ENCODE results near the gene TNFAIP8L1. TPM values are rescaled to one million over a fixed set of nuclear protein-coding genes. Genes with fewer than 3 reads are reported as not detected.

Gene TNFAIP8L1
- total and polyA plus RNA-seq, 2 experiments from 2014 or later = 13.6 to 14.3 TPM

- no peaks in the 10 kb centered on the region for H3K36me3 ChIP-seq (replicated peaks; ENCODE audit: insufficient read depth, low read depth)
- no peak for DNase-seq (ENCODE audit: low spot score)
Measured at GRCh38 chr19:4662020-4662695, 22.8 kb downstream of the TNFAIP8L1 start.

DNA sequence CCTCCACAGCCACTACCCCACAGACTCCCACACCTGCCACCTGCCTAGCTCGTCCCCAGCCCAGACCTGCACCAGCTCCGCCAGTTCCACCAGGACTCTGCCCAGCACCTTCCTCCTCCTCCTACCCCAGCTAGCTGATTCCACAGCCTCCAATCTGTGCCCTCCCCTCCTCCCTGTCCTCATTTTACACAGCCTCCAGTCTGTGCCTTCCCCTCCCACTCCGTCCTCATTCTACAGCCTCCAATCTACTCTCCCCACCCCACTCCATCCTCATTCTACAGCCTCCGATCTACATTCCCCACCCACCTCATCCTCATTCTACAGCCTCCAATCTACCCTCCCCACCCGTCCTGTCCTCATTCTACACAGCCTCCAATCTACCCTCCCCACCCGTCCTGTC lies 23.5 kb downstream of the TNFAIP8L1 start:
- TF ChIP-seq EZH2 (IDR thresholded peaks at IDR 0.05; ENCODE audit: borderline replicate concordance) (no peak), EZH2phosphoT487 (IDR thresholded peaks at IDR 0.05; ENCODE audit: low read depth, severe bottlenecking, unreplicated experiment) (no peak), CTCF (IDR thresholded peaks at IDR 0.05; ENCODE audit: poor library complexity) (no peak)
- Histone ChIP-seq H2AFZ (no peak overlapping the region), H3K4me2 (no peak overlapping the region), H3K79me2 (peaks cover 11% of the 10 kb centered on the region), H3K9me3 (ENCODE audit: low read depth) (no peaks in the 10 kb centered on the region), H3K27me3 (no peaks in the 10 kb centered on the region), H3K9me2 (replicated peaks; ENCODE audit: insufficient read depth) (no peaks in the 10 kb centered on the region), H3K36me3 (replicated peaks; ENCODE audit: insufficient read depth, low read depth) (no peaks in the 10 kb centered on the region), H3K4me1 (ENCODE audit: insufficient read depth) (no peaks in the 10 kb centered on the region), H4K20me1 (ENCODE audit: insufficient read depth, poor library complexity, severe bottlenecking) (no peaks in the 10 kb centered on the region), H3K27ac (no peak overlapping the region), H3K4me3 (no peak overlapping the region)
- WGBS (ENCODE audit: low lambda C conversion rate, missing lambda C conversion rate) = 95% methylated on average over 6 of the region's 6 CpGs
- DNase-seq (ENCODE audit: low spot score) = no peak

More at GRCh38 chr19:4662020-4662695, 22.8 kb downstream of the TNFAIP8L1 start:
- no peaks in the 10 kb centered on the region for H3K9me3 ChIP-seq (ENCODE audit: low read depth)
- 92% methylated on average over 20 of the region's 20 CpGs for WGBS (ENCODE audit: low lambda C conversion rate, missing lambda C conversion rate)
- H3K4me2 ChIP-seq = no peak overlapping the region
- H3K27me3 ChIP-seq = no peaks in the 10 kb centered on the region
- no peaks in the 10 kb centered on the region for H3K9me2 ChIP-seq (replicated peaks; ENCODE audit: insufficient read depth)
- H3K27ac ChIP-seq = no peak overlapping the region
- no peak overlapping the region for H2AFZ ChIP-seq
- H3K4me3 ChIP-seq = no peak overlapping the region
- H3K4me1 ChIP-seq (ENCODE audit: insufficient read depth) = no peaks in the 10 kb centered on the region
- no peak for TF ChIP-seq EZH2 (IDR thresholded peaks at IDR 0.05; ENCODE audit: borderline replicate concordance)
- TF ChIP-seq CTCF (IDR thresholded peaks at IDR 0.05; ENCODE audit: poor library complexity) = no peak
- no peak for TF ChIP-seq EZH2phosphoT487 (IDR thresholded peaks at IDR 0.05; ENCODE audit: low read depth, severe bottlenecking, unreplicated experiment)
- H3K79me2 ChIP-seq = peaks cover 6% of the 10 kb centered on the region
- H4K20me1 ChIP-seq (ENCODE audit: insufficient read depth, poor library complexity, severe bottlenecking) = no peaks in the 10 kb centered on the region

GRCh38 chr19:4664642-4665041 lies 25.3 kb downstream of the TNFAIP8L1 start:
- H3K79me2 ChIP-seq = peaks cover 28% of the 10 kb centered on the region
- H3K27ac ChIP-seq = no peak overlapping the region
- no peaks in the 10 kb centered on the region for H3K27me3 ChIP-seq
- H2AFZ ChIP-seq = no peak overlapping the region
- TF ChIP-seq EZH2phosphoT487 (IDR thresholded peaks at IDR 0.05; ENCODE audit: low read depth, severe bottlenecking, unreplicated experiment) = no peak
- H3K4me1 ChIP-seq (ENCODE audit: insufficient read depth) = peaks cover 9% of the 10 kb centered on the region
- no peaks in the 10 kb centered on the region for H3K9me2 ChIP-seq (replicated peaks; ENCODE audit: insufficient read depth)
- H3K4me3 ChIP-seq = no peak overlapping the region
- H3K4me2 ChIP-seq = no peak overlapping the region
- no peaks in the 10 kb centered on the region for H3K36me3 ChIP-seq (replicated peaks; ENCODE audit: insufficient read depth, low read depth)
- DNase-seq (ENCODE audit: low spot score) = no peak
- no peaks in the 10 kb centered on the region for H3K9me3 ChIP-seq (ENCODE audit: low read depth)
- WGBS (ENCODE audit: low lambda C conversion rate, missing lambda C conversion rate) = 95% methylated on average over 12 of the region's 12 CpGs
- H4K20me1 ChIP-seq (ENCODE audit: insufficient read depth, poor library complexity, severe bottlenecking) = no peaks in the 10 kb centered on the region

- H3K27ac ChIP-seq = peak within 1 kb of the TSS; percentile 86
- H3K79me2 ChIP-seq = peaks cover 25% of the 10 kb centered on the region
- under 1% methylated on average over 39 of the region's 75 CpGs for WGBS (ENCODE audit: low lambda C conversion rate, missing lambda C conversion rate)
- H3K27me3 ChIP-seq = no peaks in the 10 kb centered on the region
- no peaks in the 10 kb centered on the region for H4K20me1 ChIP-seq (ENCODE audit: insufficient read depth, poor library complexity, severe bottlenecking)
- peak within 1 kb of the TSS; percentile 97 for H3K4me2 ChIP-seq
- H3K36me3 ChIP-seq (replicated peaks; ENCODE audit: insufficient read depth, low read depth) = no peaks in the 10 kb centered on the region
- H3K9me2 ChIP-seq (replicated peaks; ENCODE audit: insufficient read depth) = no peaks in the 10 kb centered on the region
- peak; percentile 97 for DNase-seq (ENCODE audit: low spot score)
- no peaks in the 10 kb centered on the region for H3K9me3 ChIP-seq (ENCODE audit: low read depth)
- H2AFZ ChIP-seq = peak within 1 kb of the TSS; percentile 86
- no peak for TF ChIP-seq CTCF (IDR thresholded peaks at IDR 0.05; ENCODE audit: poor library complexity)
- no peak for TF ChIP-seq EZH2 (IDR thresholded peaks at IDR 0.05; ENCODE audit: borderline replicate concordance)
- no peak for TF ChIP-seq EZH2phosphoT487 (IDR thresholded peaks at IDR 0.05; ENCODE audit: low read depth, severe bottlenecking, unreplicated experiment)
- H3K4me3 ChIP-seq = peak within 1 kb of the TSS; percentile 98
- H3K4me1 ChIP-seq (ENCODE audit: insufficient read depth) = peaks cover 9% of the 10 kb centered on the region
Measured at GRCh38 chr19:4669723-4670480, 30.6 kb downstream of the TNFAIP8L1 start, which contains the start of gene MYDGF. Gene MYDGF, minus strand, starts transcription at chr19:4670342. Its CDS starts 8 bp downstream, at chr19:4670334.

Data from hepatocyte (in vitro differentiated cells).